Caco-2 (cell line): ENCODE measurements around the gene UBE2E1. TPM values are rescaled to one million over a fixed set of nuclear protein-coding genes. Genes with fewer than 3 reads are reported as not detected.

Source experiments
- BruUV-seq: library from RNA; stranded (reverse); fragments of 400-500 nt; replicated peaks from 2 replicates; lab custom pipeline; 2021; lab: Mats Ljungman, UMichigan
- CTCF ChIA-PET: fragments of 300-600 bp; sonication (Branson Sonifier 250); formaldehyde crosslinking; loops from one replicate; lab custom pipeline; 2022; ENCODE audit warnings: antibody characterized with exemption; lab: Charles Lee
- POLR2A ChIA-PET: fragments of 300-600 bp; sonication (Branson Sonifier 250); formaldehyde crosslinking; loops from one replicate; lab custom pipeline; 2022; ENCODE audit warnings: antibody characterized with exemption; lab: Charles Lee
- DNase-seq, 2 experiments: peaks; one replicate each; pipeline versions ENCODE4 v3.0.0 to v3.0.0-alpha.2; 2020 to 2022
- H3K27me3 ChIP-seq: replicated peaks from 2 replicates; pipeline ENCODE4 v1.6.0; 2011; ENCODE audit warnings: low read length; ENCODE audit not compliant: control insufficient read depth, insufficient read depth
- H3K36me3 ChIP-seq: 2 replicates; pipeline ENCODE4 v1.5.1; 2011; ENCODE audit warnings: low read length; ENCODE audit not compliant: control insufficient read depth, insufficient read depth
- H3K4me1 ChIP-seq: fragments of 250-450 bp; sonication (Bioruptor Pico); 2 replicates; pipeline ENCODE4 v1.5.1; 2020; ENCODE audit warnings: mild to moderate bottlenecking
- H3K4me3 ChIP-seq: 2 replicates; pipeline ENCODE4 v1.5.1; 2011; ENCODE audit warnings: low read depth, mild to moderate bottlenecking, control low read depth, low read length
- H3K9me3 ChIP-seq: fragments of 250-450 bp; sonication (Bioruptor Pico); 2 replicates; pipeline ENCODE4 v1.5.1; 2020; ENCODE audit warnings: mild to moderate bottlenecking, moderate library complexity
- H3K27ac Mint-ChIP-seq: one replicate; pipeline ENCODE4 v1.8.0; 2022; ENCODE audit warnings: mixed read lengths; ENCODE audit not compliant: unreplicated experiment
- H3K27me3 Mint-ChIP-seq: one replicate; pipeline ENCODE4 v1.8.0; 2022; ENCODE audit warnings: mixed read lengths; ENCODE audit not compliant: insufficient read depth, unreplicated experiment
- H3K36me3 Mint-ChIP-seq: one replicate; pipeline ENCODE4 v1.8.0; 2022; ENCODE audit warnings: mild to moderate bottlenecking, mixed read lengths; ENCODE audit not compliant: insufficient read depth, unreplicated experiment
- H3K4me1 Mint-ChIP-seq: one replicate; pipeline ENCODE4 v1.8.0; 2022; ENCODE audit warnings: low read depth, mixed read lengths; ENCODE audit not compliant: unreplicated experiment
- H3K4me3 Mint-ChIP-seq: one replicate; pipeline ENCODE4 v1.8.0; 2022; ENCODE audit warnings: mild to moderate bottlenecking, moderate library complexity, mixed read lengths; ENCODE audit not compliant: unreplicated experiment
- H3K9me3 Mint-ChIP-seq: one replicate; pipeline ENCODE4 v1.8.0; 2022; ENCODE audit warnings: mixed read lengths; ENCODE audit not compliant: unreplicated experiment
- CTCF ChIP-seq, 2 experiments: fragments of 200-600 bp in 1 of 2; IDR thresholded peaks; 1 replicate in 1 of 2; 2 replicates in 1 of 2; pipeline versions ENCODE4 v1.5.1 to v1.8.0; 2011 to 2022; ENCODE audit warnings: antibody characterized with exemption in 1 of 2, control low read depth in 1 of 2, inconsistent platforms in 1 of 2, low read depth in 1 of 2, low read length in 1 of 2, mild to moderate bottlenecking in 1 of 2, moderate library complexity in 1 of 2; ENCODE audit not compliant: insufficient read depth in 1 of 2, severe bottlenecking in 1 of 2, unreplicated experiment in 1 of 2
- intact Hi-C: fragments of 100-400 bp; cut with micrococcal nuclease; formaldehyde crosslinking; loops from one replicate; pipeline ENCODE4 v1.10.0; 2022; ENCODE audit not compliant: unreplicated experiment
- total RNA-seq: library from RNA; stranded (reverse); gene quantifications from 2 replicates; pipeline ENCODE4 v1.2.3, GENCODE V29; 2022

UBE2E1 gene
- total RNA-seq, 1 experiment from 2014 or later, result 104 TPM

GRCh38 chr3:23762214-23762613, 43.5 kb upstream of the UBE2E1 start:
- intact Hi-C loops, result loop anchor here (10.0 kb wide), 1 partner anchor 237 kb away; no protein-coding TSS in a partner anchor
- no peaks in the 10 kb centered on the region for H3K4me1 ChIP-seq
- TF ChIP-seq CTCF (IDR thresholded peaks at IDR 0.05; ENCODE audit: insufficient read depth in 1 of 2, low read depth in 1 of 2, low read length in 1 of 2, severe bottlenecking in 1 of 2, unreplicated experiment in 1 of 2), result no peak
- ChIA-PET CTCF (no interaction called here), POLR2A (no interaction called here)
- H3K4me3 ChIP-seq, result no peak overlapping the region
- H3K27ac Mint-ChIP-seq, result no peak overlapping the region
- H3K4me1 Mint-ChIP-seq, result no peaks in the 10 kb centered on the region
- no TSS peak for BruUV-seq
- H3K4me3 Mint-ChIP-seq, result no peak overlapping the region
- no peak for DNase-seq
- no peaks in the 10 kb centered on the region for H3K9me3 Mint-ChIP-seq
- no peaks in the 10 kb centered on the region for H3K27me3 Mint-ChIP-seq
- no peaks in the 10 kb centered on the region for H3K36me3 Mint-ChIP-seq
- H3K36me3 ChIP-seq, result no peaks in the 10 kb centered on the region
- no peaks in the 10 kb centered on the region for H3K27me3 ChIP-seq
- no peaks in the 10 kb centered on the region for H3K9me3 ChIP-seq

GRCh38 chr3:23762759-23763477, 42.8 kb upstream of the UBE2E1 start:
- POLR2A ChIA-PET, result no interaction called here
- DNase-seq, result no peak
- intact Hi-C loops, result loop anchor here (10.0 kb wide), 1 partner anchor 238 kb away; no protein-coding TSS in a partner anchor
- no peaks in the 10 kb centered on the region for H3K9me3 ChIP-seq
- Mint-ChIP-seq H3K4me3 (no peak overlapping the region), H3K36me3 (no peaks in the 10 kb centered on the region), H3K4me1 (no peaks in the 10 kb centered on the region), H3K27me3 (no peaks in the 10 kb centered on the region), H3K27ac (no peak overlapping the region), H3K9me3 (no peaks in the 10 kb centered on the region)
- no peaks in the 10 kb centered on the region for H3K36me3 ChIP-seq
- no TSS peak for BruUV-seq
- H3K4me3 ChIP-seq, result no peak overlapping the region
- no peak for TF ChIP-seq CTCF (IDR thresholded peaks at IDR 0.05; ENCODE audit: insufficient read depth in 1 of 2, low read depth in 1 of 2, low read length in 1 of 2, severe bottlenecking in 1 of 2, unreplicated experiment in 1 of 2)
- H3K27me3 ChIP-seq, result no peaks in the 10 kb centered on the region
- no peaks in the 10 kb centered on the region for H3K4me1 ChIP-seq
- CTCF ChIA-PET, result no interaction called here

GRCh38 chr3:23764407-23764806, 41.3 kb upstream of the UBE2E1 start:
- no peaks in the 10 kb centered on the region for H3K36me3 ChIP-seq
- no peak overlapping the region for H3K4me3 ChIP-seq
- H3K27me3 ChIP-seq, result no peaks in the 10 kb centered on the region
- no peaks in the 10 kb centered on the region for H3K36me3 Mint-ChIP-seq
- H3K27me3 Mint-ChIP-seq, result no peaks in the 10 kb centered on the region
- no peaks in the 10 kb centered on the region for H3K4me1 Mint-ChIP-seq
- ChIA-PET POLR2A (no interaction called here), CTCF (no interaction called here)
- TF ChIP-seq CTCF (IDR thresholded peaks at IDR 0.05; ENCODE audit: insufficient read depth in 1 of 2, low read depth in 1 of 2, low read length in 1 of 2, severe bottlenecking in 1 of 2, unreplicated experiment in 1 of 2), result no peak
- H3K4me1 ChIP-seq, result no peaks in the 10 kb centered on the region
- DNase-seq, result no peak
- H3K4me3 Mint-ChIP-seq, result no peak overlapping the region
- no peak overlapping the region for H3K27ac Mint-ChIP-seq
- no peaks in the 10 kb centered on the region for H3K9me3 Mint-ChIP-seq
- no TSS peak for BruUV-seq
- H3K9me3 ChIP-seq, result no peaks in the 10 kb centered on the region
- intact Hi-C loops, result loop anchor here (10.0 kb wide), 1 partner anchor 240 kb away; no protein-coding TSS in a partner anchor
